Stimulated activated CD8-positive, alpha-beta memory T cell treated with anti-CD3 and anti-CD28 coated beads, Interleukin-4, amount 100 ng/mL, for 1 hour (primary cell): Measurements from ENCODE around the gene HSD17B14.
A peak's percentile ranks its signal among the peaks of the same experiment; 100 is the strongest.
"Not testable (repeated sequence)": the region's sequence is repeated elsewhere in the genome, so short reads cannot be mapped to it uniquely, and the experiment has no call there.

Experiments used
- DNase-seq, 2 donors: peaks; one replicate each; pipeline ENCODE4 v3.0.0-alpha.2; 2020; ENCODE audit warnings: low read depth in 2 of 2, low spot score in 1 of 2

HSD17B14 gene

DNA sequence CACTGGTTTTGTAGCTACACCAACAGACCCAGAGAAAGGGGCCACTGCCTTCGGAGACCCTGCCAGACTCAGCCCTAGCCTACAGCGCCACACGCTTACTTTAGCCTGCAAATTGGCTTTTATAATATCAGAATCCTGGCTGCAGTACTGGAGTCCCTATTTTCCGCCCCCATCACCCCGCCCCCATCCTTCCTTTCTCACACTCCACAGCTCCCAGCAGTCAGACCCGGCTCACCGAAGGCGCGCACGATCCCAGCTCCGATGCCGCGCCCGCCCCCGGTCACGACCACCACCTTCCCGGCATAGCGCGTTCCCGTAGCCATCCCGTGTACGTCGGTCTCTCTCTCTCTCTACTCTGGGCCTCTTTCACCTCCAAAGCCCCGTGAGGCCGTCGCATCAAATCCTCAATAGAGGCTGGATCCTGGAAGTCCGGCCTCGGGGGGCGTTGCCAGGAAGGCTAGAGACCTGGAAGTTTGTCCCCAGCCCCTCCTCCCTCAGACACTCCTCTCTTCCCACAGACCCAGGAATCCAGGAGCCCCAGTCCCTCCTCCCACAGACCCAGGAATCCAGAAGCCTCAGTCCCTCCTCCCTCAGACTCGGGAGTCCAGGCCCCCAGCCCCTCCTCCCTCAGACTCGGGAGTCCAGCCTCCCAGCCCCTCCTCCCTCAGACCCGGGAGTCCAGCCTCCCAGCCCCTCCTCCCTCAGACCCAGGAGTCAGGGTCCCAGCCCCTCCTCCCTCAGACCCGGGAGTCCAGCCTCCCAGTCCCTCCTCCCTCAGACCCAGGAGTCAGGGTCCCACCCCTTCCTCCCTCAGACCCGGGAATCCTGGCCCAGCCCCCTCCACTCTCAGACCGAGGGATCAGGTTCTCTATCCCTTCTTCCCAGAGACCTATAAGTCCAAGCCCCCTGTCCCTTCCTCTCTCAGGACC is at the start of gene HSD17B14:
Gene HSD17B14 (minus strand): TSS at position 403 of the 929 bp plus-strand sequence. CDS start 80 bp downstream, at position 323.
- DNase-seq: no peak

DNA sequence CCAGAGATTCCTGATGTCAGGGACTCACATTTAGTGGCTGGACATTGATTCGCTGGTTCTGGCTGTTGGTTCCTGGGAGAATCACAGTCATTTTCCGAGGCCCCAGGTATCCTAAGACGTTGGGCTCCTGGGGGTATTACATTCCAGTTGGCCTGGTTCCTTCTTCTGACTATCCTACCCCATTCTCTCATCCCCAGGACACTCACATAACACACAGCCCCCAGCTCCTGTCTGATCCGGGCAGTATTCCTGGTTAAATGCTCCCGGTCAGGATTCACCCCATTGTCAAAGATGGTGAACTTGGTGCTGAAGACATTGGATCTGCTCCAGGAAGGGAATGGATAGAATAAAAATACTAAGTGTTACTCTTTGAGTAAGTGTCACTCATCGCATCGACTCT is 47.4 kb upstream of the HSD17B14 start:
- DNase-seq: no peak

DNA sequence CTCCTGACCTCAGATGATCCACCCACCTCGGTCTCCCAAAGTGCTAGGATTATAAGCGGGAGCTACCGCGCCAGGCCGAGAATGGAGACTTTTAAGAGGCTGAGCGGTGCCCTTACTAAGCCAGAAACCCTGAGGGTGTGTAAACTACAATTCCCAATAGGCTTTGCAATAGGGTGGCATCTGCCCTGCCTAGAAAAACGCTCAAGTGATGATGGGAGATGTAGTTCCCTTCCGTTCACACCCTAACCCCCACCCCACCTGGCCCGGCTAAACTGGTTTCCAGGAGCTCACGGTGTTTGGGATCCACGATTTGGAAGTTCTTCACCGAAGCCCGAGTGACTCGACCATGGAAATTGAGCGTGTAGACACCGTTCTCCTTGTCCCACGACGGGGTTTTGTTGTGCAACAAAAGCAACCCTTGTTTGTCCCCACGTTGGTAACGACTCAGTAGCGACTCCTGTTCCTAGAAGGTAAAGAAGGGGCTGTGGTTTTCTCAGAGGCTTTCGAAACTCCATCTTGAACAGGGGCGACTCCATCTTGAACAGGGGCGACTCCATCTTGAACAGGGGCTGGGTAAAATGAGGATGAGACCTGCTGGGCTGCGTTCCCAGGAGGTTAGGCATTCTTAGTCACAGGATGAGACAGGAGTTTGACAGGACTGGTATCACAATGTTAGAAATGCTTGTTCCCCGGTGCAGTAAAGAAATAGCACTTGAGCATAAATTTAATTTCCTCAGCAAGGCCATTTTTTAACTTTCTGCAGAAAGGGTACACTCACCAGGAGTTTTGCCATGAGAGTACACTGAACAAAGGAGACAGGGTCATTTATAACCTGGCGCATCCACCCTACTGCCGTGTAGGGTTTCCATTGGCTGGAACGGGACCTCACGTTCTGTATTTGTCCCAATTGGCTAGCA is 45.7 kb upstream of the HSD17B14 start:
- DNase-seq: no peak

DNA sequence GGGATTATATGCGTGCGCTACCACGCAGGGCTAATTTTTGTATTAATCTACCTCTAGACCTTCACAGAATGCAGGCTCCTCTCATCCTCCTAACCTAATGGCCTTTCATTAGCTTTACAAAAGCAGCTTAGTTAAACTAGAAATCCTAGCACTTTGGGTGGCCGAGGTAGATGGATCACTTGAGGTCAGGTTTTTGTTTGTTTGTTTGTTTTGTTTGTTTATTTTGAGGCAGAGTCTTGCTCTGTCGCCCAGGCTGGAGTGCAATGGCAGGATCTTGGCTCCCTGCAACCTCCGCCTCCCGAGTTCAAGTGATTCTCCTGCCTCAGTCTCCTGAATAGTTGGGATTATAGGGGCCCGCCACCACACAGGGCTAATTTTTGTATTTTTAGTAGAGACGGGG is 43.4 kb upstream of the HSD17B14 start:
- DNase-seq: not testable (repeated sequence)

DNA sequence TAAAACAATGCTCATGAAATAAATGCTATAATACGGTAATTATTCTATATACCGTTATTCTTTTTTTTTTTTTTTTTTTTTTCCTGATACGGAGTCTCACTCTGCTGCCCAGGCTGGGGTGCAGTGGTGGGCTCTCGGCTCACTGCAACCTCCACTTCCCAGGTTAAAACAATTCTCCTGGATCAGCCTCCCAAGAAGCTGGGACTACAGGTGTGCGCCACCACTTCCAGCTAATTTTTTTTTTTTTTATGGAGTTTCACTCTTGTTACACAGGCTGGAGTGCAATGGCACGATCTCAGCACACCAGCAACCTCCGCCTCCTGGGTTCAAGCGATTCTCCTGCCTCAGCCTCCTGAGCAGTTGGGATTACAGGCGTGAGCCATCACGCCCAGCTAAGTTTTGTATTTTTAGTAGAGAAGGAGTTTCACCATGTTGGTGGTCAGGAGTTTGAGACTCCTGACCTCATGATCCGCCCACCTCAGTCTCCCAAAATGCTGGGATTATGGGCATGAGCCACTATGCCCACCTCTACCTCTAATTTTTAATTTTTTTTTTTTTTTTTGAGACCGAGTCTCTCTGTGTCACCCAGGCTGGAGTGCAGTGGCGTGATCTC is 42.8 kb upstream of the HSD17B14 start:
- no peak for DNase-seq

DNA sequence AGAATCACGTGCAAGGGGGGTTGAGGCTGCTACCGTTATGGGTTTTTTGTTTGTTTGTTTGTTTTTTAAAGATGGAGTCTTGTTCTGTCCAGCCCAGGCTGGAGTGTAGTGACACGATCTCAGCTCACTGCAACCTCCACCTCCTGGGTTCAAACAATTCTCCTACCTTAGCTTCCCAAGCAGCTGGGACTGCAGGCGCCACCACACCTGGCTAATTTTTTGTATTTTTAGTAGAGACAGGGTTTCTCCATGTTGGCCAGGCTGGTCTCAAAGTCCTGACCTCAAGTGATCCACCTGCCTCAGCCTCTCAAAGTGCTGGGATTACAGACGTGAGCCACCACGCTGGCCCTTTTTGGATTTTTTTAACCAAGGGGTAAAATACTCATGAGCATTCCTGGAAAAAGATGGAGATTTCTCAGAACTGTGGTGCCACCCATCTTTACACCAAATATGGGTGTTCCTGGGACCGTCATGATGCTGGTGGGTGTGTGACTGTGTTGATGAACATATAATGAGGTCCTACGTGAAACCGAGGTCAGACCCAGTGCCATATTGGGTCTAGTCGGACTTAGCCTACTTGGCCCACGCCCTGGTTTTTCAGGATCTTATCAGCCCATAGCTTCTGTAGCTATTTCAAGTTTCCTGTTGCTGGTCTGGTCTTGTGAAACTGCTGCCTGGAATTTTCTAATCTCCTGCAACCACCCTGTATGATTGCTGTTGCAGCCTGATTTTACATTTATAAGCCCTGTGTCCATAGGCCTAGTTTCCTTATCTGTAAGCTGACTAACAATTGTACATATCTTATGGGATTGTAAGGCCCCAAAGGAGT is 42.1 kb upstream of the HSD17B14 start:
- DNase-seq: no peak

DNA sequence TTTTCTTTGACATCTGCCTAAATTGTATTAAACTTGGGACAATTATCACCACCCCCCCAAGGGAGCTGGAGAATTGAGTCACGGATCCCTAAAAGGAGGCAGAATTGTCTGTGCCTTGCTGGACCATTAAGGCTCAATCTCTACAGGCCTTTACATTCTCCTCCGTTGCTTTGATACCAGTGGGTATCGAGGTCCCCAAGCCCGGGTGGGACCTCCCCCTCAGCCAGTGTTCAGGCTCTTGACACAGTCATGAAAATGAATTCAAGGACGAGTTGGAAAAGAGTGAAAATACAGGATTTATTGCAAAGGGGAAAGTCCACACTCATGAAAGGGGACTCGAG is 41.5 kb upstream of the HSD17B14 start:
- no peak for DNase-seq

DNA sequence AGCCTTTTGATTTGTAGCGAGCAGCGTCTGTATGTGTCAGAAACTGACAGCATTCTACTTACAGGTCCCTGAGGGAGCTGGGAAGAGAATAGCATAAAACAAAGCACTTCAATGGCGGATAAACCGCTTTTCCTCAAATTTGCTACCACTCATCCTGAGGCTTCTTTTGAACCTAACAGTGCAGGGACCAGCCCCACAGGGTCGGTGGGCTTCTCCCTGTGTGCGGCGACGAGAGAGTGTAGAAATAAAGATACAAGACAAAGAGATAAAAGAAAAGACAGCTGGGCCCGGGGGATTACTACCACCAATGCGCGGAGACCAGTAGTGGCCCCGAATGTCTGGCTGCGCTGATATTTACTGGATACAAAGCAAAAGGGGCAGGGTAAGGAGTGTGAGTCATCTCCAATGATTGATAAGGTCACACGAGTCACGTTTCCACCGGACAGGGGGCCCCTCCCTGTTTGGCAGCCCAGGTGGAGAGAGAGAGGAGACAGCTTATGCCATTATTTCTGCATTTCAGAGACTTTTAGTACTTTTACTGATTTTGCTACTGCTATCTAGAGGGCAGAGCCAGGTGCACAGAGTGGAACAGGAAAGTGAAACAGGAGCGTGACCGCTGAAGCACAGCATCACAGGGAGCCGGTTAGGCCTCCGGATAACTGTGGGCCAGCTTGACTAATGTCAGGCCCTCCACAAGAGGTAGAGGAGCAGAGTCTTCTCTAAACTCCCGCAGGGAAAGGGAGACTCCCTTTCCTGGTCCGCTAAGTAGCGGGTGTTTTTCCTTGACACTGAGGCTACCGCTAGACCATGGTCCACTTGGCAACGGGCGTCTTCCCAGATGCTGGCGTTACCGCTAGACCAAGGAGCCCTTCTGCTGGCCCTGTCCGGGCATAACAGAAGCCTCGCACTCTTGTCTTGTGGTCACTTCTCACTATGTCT is 40.0 kb upstream of the HSD17B14 start:
- not testable (repeated sequence) for DNase-seq

DNA sequence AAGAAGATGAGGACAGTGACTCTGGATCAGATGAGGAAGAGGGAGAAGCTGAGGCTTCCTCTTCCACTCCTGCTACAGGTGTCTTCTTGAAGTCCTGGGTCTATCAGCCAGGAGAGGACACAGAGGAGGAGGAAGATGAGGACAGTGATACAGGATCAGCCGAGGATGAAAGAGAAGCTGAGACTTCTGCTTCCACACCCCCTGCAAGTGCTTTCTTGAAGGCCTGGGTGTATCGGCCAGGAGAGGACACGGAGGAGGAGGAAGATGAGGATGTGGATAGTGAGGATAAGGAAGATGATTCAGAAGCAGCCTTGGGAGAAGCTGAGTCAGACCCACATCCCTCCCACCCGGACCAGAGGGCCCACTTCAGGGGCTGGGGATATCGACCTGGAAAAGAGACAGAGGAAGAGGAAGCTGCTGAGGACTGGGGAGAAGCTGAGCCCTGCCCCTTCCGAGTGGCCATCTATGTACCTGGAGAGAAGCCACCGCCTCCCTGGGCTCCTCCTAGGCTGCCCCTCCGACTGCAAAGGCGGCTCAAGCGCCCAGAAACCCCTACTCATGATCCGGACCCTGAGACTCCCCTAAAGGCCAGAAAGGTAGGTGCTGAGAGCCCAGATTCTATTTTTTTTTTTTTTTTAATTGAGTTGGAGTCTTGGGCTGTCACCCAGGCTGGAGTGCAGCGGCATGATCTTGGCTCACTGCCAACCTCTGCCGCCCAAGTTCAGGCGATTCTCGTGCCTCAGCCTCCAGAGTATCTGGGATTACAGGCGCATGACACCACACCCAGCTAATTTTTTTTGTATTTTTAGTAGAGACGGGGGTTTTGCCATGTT is 38.2 kb upstream of the HSD17B14 start:
- DNase-seq: no peak

DNA sequence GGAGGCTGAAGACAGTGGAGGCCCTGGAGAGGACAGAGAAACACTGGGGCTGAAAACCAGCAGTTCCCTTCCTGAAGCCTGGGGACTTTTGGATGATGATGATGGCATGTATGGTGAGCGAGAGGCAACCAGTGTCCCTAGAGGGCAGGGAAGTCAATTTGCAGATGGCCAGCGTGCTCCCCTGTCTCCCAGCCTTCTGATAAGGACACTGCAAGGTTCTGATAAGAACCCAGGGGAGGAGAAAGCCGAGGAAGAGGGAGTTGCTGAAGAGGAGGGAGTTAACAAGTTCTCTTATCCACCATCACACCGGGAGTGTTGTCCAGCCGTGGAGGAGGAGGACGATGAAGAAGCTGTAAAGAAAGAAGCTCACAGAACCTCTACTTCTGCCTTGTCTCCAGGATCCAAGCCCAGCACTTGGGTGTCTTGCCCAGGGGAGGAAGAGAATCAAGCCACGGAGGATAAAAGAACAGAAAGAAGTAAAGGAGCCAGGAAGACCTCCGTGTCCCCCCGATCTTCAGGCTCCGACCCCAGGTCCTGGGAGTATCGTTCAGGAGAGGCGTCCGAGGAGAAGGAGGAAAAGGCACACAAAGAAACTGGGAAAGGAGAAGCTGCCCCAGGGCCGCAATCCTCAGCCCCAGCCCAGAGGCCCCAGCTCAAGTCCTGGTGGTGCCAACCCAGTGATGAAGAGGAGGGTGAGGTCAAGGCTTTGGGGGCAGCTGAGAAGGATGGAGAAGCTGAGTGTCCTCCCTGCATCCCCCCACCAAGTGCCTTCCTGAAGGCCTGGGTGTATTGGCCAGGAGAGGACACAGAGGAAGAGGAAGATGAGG is 37.4 kb upstream of the HSD17B14 start:
- DNase-seq: no peak

DNA sequence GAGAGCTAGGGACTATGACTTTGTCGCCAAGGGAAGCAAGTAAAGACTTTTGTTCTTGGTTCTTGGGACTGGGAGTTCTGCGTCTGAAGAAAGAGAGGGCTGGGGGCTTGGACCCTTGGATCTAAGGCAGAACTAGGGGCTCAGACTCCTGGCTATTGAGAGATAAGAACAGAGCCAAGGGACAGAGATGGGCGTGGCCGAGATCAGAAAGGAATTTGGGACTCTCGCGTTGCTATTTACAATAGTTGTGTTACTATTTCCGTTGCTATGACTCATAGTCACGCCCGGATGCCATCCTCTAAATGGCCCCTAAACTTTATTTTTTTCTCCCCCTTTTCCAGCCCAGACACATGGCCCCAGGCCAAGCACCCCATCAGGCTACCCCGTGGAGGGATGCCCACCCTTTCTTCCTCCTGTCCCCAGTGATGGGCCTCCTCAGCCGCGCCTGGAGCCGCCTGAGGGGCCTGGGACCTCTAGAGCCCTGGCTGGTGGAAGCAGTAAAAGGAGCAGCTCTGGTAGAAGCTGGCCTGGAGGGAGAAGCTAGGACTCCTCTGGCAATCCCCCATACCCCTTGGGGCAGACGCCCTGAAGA is 36.7 kb upstream of the HSD17B14 start:
- DNase-seq: peak in 1 of 2 donors; percentile 46

DNA sequence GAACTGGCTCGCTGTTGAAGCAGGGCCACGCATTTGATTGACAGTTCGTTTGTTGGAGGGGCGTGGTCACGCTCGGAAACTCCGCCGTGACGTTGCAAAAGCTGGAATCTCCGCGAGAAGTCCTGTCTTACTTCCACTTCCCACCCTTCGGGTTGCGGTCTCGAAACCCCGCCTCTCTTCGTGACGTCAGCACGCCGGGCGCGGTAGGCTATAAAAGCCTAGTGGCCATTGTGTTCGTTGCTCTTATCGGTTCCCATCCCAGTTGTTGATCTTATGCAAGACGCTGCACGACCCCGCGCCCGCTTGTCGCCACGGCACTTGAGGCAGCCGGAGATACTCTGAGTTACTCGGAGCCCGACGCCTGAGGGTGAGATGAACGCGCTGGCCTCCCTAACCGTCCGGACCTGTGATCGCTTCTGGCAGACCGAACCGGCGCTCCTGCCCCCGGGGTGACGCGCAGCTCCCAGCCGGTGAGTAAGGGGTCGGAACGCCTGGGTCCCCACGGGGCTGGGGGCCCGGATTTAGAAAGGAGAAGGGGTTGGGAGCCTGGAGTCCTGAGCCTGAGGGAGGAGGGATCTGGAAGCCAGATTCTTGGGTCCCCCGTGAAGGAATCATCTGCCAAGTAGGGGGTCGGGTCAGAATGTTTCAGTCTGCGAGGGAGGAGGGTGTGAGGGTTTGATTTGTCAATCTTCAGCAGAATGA is 36.0 kb upstream of the HSD17B14 start, which contains the start of gene PPP1R15A:
Gene PPP1R15A (plus strand): TSS at position 240 of the 702 bp plus-strand sequence. CDS start 813 bp downstream, outside the sequence.
- peak; percentile 98 for DNase-seq

DNA sequence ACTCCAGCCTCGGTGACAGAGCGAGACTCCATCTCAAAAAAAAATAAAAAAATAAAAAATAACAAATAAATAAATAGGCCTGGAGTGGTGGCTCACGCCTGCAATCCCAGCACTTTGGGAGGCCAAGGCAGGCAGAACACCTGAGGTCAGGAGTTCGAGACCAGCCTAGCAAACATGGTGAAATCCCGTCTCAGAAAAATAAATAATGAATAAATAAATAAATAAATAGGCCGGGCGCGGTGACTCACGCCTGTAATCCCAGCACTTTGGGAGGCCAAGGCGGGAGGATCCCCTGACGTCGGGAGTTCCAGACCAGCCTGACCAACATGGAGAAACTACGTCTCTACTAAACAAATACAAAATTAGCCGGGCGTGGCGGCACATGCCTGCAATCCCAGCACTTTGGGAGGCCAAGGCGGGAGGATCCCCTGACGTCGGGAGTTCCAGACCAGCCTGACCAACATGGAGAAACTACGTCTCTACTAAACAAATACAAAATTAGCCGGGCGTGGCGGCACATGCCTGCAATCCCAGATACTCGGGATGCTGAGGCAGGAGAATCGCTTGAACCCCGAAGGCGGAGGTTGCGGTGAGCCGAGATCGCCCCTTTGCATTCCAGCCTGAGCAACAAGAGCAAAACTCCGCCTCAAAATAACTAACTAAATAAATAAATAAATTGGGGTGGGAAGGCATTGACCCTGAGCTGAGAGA is 35.3 kb upstream of the HSD17B14 start:
- not testable (repeated sequence) for DNase-seq

DNA sequence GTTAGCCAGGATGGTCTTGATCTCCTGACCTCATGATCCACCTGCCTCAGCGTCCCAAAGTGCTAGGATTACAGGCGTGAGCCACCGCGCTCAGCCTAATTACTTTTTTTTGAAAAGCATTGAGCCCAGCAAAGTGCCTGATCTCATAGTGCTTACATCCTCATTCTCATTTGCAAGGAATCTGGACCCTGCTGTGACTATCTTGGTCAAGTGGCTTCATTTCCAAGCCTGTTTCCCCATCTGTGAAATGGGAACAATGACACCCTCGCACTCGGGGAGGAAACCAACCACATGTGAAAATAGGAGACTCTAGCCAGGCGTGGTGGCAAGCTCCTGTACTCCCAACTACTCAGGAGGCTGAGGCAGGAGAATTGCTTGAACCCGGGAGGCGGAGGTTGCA is 33.8 kb upstream of the HSD17B14 start:
- DNase-seq: no peak

DNA sequence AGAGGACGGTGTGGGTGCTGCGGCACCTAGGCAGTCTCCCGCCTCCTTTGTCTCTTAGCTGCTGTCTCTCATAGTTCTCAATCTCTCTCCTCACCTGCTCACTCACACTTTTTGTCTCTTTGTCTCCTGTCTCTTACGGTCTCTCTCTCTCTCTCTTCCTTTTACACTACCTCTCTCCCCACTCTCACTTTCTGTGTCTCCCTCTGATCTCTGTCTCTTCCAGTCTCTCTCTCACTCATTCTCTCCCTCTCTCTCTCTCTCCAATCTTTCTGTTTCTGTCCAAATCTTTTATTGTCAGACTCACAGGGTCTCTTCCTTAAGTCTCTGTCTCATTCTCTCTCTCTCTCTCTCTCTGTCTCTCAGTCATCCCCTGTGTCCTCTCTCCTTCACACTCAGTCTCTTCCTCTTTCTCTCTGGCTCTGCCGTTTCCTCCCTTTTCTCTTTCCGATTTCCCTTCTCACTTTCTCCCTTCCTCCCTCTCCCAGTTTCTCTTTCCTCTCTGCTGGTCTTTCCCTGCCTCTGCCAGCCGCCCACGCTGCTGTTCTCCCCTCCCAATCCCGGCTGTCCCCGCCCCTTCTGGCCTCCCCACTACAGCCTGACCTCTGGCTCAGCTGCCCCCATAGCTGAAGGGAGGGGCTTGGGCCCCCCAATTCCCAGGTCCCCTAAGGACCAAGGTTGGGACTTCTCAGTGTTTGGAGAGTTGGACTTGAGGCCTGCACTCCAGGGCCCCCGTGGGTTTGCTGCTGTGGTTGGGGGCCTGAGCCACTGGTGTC is 32.0 kb upstream of the HSD17B14 start, which contains the start of gene PLEKHA4:
Gene PLEKHA4 (minus strand): TSS at position 504 of the 773 bp plus-strand sequence. CDS start 997 bp downstream, outside the sequence.
- DNase-seq: no peak
